ENCODE measurements around the gene CIB4.

The CIB4 gene

GRCh38 chr2:26652361-26653041 lies 11.3 kb upstream of the CIB4 start:
- no peak for TF ChIP-seq CTCF (IDR thresholded peaks at IDR 0.05; ENCODE audit: extremely low read depth, missing control alignments)
- DNase-seq (ENCODE audit: low spot score) = no peak

GRCh38 chr2:26651799-26652198 lies 10.6 kb upstream of the CIB4 start:
- no peak for TF ChIP-seq CTCF (IDR thresholded peaks at IDR 0.05; ENCODE audit: extremely low read depth, missing control alignments)
- DNase-seq (ENCODE audit: low spot score) = no peak

- TF ChIP-seq CTCF (IDR thresholded peaks at IDR 0.05; ENCODE audit: extremely low read depth, missing control alignments) = no peak
Observed at GRCh38 chr2:26651470-26651771, 10.3 kb upstream of the CIB4 start.

GRCh38 chr2:26650713-26651469 lies 9.7 kb upstream of the CIB4 start:
- DNase-seq (ENCODE audit: low spot score) = no peak
- no peak for TF ChIP-seq CTCF (IDR thresholded peaks at IDR 0.05; ENCODE audit: extremely low read depth, missing control alignments)

More at GRCh38 chr2:26651470-26651771, 10.3 kb upstream of the CIB4 start:
- DNase-seq (ENCODE audit: low spot score) = no peak

- no peak for DNase-seq (ENCODE audit: low spot score)
- no peak for TF ChIP-seq CTCF (IDR thresholded peaks at IDR 0.05; ENCODE audit: extremely low read depth, missing control alignments)
Observed at GRCh38 chr2:26649992-26650712, 9.0 kb upstream of the CIB4 start.

- no peak for DNase-seq (ENCODE audit: low spot score)
- TF ChIP-seq CTCF (IDR thresholded peaks at IDR 0.05; ENCODE audit: extremely low read depth, missing control alignments) = no peak
Observed at GRCh38 chr2:26649322-26649721, 8.2 kb upstream of the CIB4 start.

GRCh38 chr2:26648516-26648915 lies 7.3 kb upstream of the CIB4 start:
- DNase-seq (ENCODE audit: low spot score) = no peak
- TF ChIP-seq CTCF (IDR thresholded peaks at IDR 0.05; ENCODE audit: extremely low read depth, missing control alignments) = no peak

Measured in GM20000 (cell line).